C4-2B (cell line): ENCODE results near the gene ZNF146.

Source experiments
- ZFX ChIP-seq: fragments of 450-650 bp; IDR thresholded peaks from 2 replicates; pipeline ENCODE4 v1.6.1; 2017
- TF ChIP-seq, protein P1 (sequence below): fragments of 450-650 bp; conservative IDR thresholded peaks from 2 replicates; pipeline ENCODE4 v1.5.1; 2017; ENCODE audit warnings: mild to moderate bottlenecking

DNA sequence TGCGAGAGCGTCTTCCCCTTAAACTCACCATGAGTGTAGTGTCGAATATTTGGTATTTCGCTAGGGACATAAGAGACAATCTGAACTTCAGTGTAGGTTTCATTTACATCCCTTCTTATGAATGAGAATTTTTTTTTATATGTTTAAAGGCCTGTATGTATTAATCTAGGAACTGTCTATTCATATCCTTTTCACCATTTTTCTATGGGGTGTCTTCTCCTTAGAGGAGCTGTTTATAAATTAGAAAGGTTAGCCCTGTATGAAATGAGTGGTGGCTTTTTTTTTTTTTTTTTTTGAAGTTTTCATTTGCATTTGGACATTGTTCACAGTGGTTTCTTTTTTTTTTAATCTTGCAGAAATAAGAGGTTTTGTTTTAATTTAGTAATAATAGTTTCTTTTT, 7.6 kb downstream of the ZNF146 start:
- TF ChIP-seq, protein P1, sequence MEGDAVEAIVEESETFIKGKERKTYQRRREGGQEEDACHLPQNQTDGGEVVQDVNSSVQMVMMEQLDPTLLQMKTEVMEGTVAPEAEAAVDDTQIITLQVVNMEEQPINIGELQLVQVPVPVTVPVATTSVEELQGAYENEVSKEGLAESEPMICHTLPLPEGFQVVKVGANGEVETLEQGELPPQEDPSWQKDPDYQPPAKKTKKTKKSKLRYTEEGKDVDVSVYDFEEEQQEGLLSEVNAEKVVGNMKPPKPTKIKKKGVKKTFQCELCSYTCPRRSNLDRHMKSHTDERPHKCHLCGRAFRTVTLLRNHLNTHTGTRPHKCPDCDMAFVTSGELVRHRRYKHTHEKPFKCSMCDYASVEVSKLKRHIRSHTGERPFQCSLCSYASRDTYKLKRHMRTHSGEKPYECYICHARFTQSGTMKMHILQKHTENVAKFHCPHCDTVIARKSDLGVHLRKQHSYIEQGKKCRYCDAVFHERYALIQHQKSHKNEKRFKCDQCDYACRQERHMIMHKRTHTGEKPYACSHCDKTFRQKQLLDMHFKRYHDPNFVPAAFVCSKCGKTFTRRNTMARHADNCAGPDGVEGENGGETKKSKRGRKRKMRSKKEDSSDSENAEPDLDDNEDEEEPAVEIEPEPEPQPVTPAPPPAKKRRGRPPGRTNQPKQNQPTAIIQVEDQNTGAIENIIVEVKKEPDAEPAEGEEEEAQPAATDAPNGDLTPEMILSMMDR, result no peak
- TF ChIP-seq ZFX, result no peak
